NCI-H69 (cell line): ENCODE data around the gene NOM1.
"Not testable (repeated sequence)": the region's sequence is repeated elsewhere in the genome, so short reads cannot be mapped to it uniquely, and the experiment has no call there.

Experiments used
- DNase-seq: peaks from one replicate; lab custom pipeline; 2025; lab: John Stamatoyannopoulos, UW

Gene NOM1

GRCh38 chr7:156940421-156941122 is 8.9 kb upstream of the NOM1 start:
- no peak for DNase-seq

DNA sequence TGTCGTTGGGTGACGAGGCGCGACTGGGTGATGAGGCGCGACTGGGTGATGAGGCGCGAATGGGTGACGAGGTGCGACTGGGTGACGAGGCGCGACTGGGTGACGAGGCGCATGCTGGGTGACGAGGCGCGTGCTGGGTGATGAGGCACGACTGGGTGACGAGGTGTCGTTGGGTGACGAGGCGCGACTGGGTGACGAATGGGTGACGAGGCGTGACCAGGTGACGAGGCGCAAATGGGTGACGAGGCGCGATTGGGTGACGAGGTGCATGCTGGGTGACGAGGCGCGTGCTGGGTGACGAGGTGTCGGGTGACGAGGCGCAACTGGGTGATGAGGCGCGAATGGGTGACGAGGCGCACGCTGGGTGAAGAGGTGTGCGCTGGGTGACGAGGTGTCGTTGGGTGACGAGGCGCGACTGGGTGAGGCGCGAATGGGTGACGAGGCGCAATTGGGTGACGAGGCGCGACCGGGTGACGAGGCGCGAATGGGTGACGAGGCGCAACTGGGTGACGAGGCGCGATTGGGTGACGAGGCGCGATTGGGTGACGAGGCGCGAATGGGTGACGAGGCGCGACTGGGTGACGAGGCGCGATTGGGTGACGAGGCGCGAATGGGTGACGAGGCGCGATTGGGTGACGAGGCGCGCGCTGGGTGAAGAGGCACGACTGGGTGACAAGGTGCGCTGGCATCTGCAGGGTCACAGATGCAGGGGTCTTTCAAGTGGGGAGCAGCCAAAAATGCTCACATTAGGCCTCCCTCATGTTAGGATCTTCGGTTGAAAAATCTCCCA is 7.9 kb upstream of the NOM1 start:
- DNase-seq = no peak

GRCh38 chr7:156942708-156943090 is 6.8 kb upstream of the NOM1 start:
- no peak for DNase-seq

GRCh38 chr7:156943091-156944041 is 6.1 kb upstream of the NOM1 start:
- DNase-seq = peak; percentile 40

GRCh38 chr7:156944876-156945275 is 4.6 kb upstream of the NOM1 start:
- DNase-seq = no peak

- DNase-seq = peak; percentile 78
These were observed 2.2 kb upstream of the NOM1 start for GRCh38 chr7:156947120-156947843.

DNA sequence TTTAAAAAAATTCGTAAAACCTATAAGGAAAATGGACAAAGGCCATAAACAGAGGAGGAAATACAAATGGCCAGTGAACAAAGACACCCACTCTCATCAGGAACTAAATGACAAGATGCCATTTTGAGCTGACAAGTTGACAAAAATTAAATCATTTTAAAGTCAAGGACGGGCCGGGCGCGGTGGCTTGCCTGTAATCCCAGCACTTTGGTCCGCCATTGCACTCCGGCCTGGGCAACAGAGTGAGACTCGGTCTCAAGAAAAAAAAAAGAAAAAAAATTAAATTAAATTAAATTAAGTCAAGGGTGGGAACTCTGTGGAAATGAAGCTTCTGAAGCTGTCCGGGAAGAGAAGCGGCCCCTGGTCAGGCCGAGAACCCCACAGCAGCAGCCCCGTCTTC is 1.2 kb upstream of the NOM1 start:
- no peak for DNase-seq

- peak; percentile 55 for DNase-seq
These were observed 908 bp downstream of the NOM1 start for GRCh38 chr7:156950381-156950858.

DNA sequence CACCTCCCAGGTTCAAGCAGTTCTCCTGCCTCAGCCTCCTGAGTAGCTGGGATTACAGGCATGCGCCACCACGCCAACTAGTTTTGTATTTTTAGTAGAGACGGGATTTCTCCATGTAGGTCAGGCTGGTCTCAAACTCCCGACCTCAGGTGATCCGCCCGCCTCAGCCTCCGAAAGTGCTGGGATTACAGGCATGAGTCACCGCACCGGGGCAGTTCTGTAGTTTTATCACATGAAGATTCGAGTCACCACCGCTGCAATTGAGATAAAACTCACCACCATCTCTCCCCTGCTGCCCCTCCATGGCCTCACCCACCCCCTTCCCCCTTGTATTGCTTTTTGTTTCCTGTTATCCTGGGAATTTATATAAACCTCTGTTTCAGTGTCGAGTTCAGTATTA is 3.7 kb downstream of the NOM1 start:
- not testable (repeated sequence) for DNase-seq

DNA sequence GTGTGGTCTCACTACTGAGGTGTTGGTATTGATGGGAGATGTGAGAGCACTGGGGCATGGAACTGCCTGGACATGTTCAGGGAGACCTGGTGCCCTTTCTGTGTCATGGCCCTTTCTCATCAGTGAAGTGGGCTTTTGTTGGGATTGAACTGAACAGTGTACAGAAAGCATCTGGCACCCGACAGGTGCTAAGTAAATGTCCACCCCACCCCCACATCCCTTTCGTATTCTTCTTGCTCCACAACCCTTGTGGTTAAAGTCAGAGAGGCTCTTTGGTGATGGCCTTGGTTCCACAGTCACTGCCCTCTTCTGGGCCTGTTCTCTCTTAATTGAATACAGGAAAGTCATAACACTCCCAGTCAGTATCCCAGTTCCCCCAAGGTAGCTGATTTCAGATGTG is 5.4 kb downstream of the NOM1 start:
- no peak for DNase-seq

GRCh38 chr7:156956727-156957126 is 7.2 kb downstream of the NOM1 start:
- DNase-seq = no peak

DNA sequence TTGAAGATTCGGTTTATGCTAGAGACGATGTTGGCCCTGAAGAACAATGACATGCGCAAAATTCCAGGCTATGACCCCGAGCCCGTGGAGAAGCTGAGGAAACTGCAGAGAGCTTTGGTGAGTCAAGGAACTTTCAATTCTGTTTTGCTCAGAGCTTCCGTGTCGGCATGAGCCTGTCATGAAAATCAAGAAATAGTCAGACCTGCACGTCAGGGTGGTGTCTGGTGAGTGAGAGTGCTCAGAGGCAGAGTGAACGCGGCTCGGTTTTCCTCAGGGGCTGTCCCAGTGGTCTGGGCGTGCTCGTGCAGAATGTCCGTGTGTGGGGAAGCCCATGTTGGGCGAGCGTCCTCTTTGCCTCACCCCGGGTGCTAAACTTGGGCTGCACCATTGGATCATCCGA is 12.6 kb downstream of the NOM1 start:
- DNase-seq = no peak

GRCh38 chr7:156962897-156963296 is 13.4 kb downstream of the NOM1 start:
- DNase-seq = no peak

DNA sequence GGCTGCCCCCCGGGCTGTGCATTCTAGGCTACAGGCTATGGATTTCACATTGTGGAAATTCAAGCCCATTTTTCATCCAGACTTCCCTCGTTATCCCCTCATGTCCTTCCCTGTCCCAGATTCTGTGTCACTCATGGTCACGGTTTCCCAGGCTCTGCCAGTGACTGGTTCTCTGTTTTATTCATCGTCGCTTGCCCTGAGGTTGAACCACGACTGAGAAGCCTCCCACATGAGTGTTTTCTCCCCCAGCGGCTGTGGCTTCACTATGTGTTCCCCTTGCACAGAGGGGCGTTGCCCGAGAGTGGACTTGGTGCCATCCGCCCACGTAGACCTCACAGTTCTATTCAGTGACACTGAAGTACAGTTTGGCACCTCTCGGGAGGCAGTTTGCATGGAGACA is 14.0 kb downstream of the NOM1 start:
- no peak for DNase-seq

- DNase-seq = no peak
These were observed 15.5 kb downstream of the NOM1 start for GRCh38 chr7:156964971-156965370.

DNA sequence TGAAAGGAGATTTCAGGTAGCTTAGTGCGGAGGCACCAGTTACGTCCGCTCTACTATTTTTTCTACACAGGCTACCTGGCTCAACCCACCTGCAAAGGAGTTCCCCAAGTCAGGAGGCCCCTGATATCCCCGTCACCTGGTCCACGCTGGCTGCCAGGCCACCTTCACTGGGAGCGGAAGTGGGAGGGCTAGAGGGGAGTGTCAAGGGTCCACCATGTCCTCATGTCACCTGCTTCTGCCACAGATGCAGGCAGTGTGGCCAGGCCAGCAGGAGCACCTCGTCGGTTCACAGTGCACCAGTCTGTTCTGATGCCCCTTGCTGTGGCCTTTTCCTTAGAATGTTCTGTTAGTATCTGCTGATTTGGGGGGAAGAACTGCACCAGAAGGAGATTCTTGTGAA is 16.9 kb downstream of the NOM1 start:
- DNase-seq = no peak

- DNase-seq = no peak
These were observed 18.7 kb downstream of the NOM1 start for GRCh38 chr7:156968183-156968582.

DNA sequence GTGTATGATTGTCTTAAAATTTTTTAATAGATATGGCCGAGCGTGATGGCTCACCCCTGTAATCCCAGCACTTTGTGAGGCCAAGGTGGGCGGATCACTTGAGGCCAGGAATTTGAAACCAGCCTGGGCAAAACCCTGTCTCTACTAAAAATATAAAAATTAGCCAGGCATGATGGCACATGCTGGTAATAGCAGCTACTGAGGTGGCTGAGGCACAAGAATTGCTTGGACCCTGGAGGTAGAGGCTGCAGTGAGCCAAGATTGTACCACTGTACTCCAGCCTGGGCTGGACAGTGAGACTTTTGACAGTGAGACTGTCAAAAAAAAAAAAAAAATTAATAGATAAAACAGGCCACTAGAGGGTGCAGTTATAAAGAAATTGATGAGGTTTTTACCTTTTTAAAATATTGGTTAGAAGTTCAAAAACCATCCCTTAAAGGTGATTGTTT is 20.5 kb downstream of the NOM1 start:
- DNase-seq = peak; percentile 14

GRCh38 chr7:156975620-156976019 is 26.1 kb downstream of the NOM1 start:
- DNase-seq = no peak

DNA sequence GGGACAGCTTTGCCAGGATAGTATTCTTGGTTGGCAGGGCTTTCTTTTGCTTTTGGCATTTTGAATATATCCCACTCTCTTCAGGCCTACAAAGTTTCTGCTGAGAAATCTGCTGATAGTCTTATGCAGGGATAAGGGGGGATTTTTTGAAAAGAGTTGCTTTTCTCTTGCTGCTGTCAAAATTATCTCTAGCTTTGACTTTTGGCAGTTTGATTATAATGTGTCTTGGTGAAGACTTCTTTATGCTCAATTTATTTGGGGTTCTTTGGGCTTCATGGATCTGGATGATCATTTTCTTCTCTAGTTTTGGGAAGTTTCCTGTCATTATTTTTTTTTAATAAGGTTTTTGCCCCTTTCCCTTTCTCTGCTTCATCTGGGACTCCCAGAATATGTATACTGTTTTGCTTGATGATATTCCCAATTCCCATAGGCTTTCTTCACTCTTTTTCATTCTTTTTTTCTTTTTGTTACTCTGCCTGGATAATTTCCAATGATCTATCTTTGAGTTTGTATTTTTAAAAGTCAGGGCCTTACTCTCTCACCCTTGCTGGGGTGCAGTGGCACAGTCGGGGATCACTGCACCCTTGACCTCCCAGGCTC is 29.6 kb downstream of the NOM1 start:
- DNase-seq = no peak

DNA sequence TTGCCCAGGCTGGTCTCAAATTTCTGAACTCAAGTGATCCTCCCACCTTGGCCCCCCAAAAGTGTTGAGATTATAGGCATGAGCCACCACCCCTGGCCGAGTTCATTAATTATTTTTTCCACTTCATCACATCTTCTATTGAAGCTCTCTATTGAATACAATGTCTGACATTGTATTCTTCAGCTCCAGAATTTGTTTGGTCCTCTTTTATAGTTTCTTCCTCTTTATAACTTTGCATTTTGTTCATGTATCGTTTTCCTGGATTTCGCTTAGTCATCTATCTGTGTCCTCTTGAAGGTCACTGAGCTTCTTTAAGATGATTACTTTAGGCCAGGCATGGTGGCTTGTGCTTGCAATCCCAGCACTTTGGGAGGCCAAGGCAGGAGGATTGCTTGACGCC is 30.2 kb downstream of the NOM1 start:
- DNase-seq = no peak
